Heart left ventricle (tissue), 16 donors: ENCODE measurements around the gene SUSD5. TPM values are rescaled to one million over a fixed set of nuclear protein-coding genes. Genes with fewer than 3 reads are reported as not detected.

Experiments
- ATAC-seq, 4 donors: fragments of 200-7000 bp; cut with Tn5 transposase; one replicate each; pipeline ENCODE4 v1.9.1; 2020 to 2022; ENCODE audit warnings: moderate library complexity in 4 of 4, mild to moderate bottlenecking in 3 of 4, moderate number of reproducible peaks in 1 of 4
- DNase-seq, 5 donors: peaks; one replicate each; pipeline ENCODE4 v3.0.0-alpha.2; 2020
- H3K27ac ChIP-seq, 12 donors: fragments of 200-600 bp; sonication (generic) in 4 of 12; one replicate each; pipeline versions ENCODE4 v1.5.0 to v1.8.0; 2016 to 2022; ENCODE audit warnings: mild to moderate bottlenecking in 2 of 12
- H3K27me3 ChIP-seq, 9 donors: fragments of 200-600 bp; sonication (generic) in 2 of 9; one replicate each; pipeline versions ENCODE4 v1.5.1 to v1.8.0; 2016 to 2022; ENCODE audit warnings: mild to moderate bottlenecking in 3 of 9
- H3K36me3 ChIP-seq, 9 donors: fragments of 200-600 bp; sonication (generic) in 2 of 9; one replicate each; pipeline versions ENCODE4 v1.5.0 to v1.8.0; 2018 to 2022; ENCODE audit warnings: mild to moderate bottlenecking in 2 of 9
- H3K4me1 ChIP-seq, 12 donors: fragments of 200-600 bp; sonication (generic) in 4 of 12; one replicate each; pipeline versions ENCODE4 v1.5.0 to v1.8.0; 2016 to 2022; ENCODE audit warnings: mild to moderate bottlenecking in 3 of 12
- H3K4me3 ChIP-seq, 12 donors: fragments of 200-600 bp; sonication (generic) in 4 of 12; one replicate each; pipeline versions ENCODE4 v1.5.0 to v1.8.0; 2017 to 2022; ENCODE audit warnings: mild to moderate bottlenecking in 9 of 12, moderate library complexity in 4 of 12
- H3K9me3 ChIP-seq, 12 donors: fragments of 200-600 bp; sonication (generic) in 4 of 12; one replicate each; pipeline versions ENCODE4 v1.5.0 to v1.8.0; 2016 to 2022; ENCODE audit warnings: mild to moderate bottlenecking in 1 of 12
- CTCF ChIP-seq, 12 donors: fragments of 200-600 bp; sonication (generic) in 4 of 12; IDR thresholded peaks; one replicate each; pipeline versions ENCODE4 v1.5.0 to v1.8.0; 2018 to 2022; ENCODE audit warnings: antibody characterized with exemption in 12 of 12, mild to moderate bottlenecking in 5 of 12
- POLR2A ChIP-seq, 2 donors: fragments of 450-650 bp; IDR thresholded peaks; one replicate each; pipeline ENCODE4 v1.6.1; 2017; ENCODE audit warnings: antibody characterized with exemption in 2 of 2, mild to moderate bottlenecking in 2 of 2, moderate library complexity in 2 of 2
- WGBS, 4 donors: extraction: QIAGEN DNeasy Blood & Tissue Kit in 2 of 4; methylation state at CpG; one replicate each; pipeline versions ENCODE4 v1.1.5 to v1.1.7; 2013 to 2018; 5-methylcytosine and 5-hydroxymethylcytosine counted together
- intact Hi-C, 10 donors: fragments of 100-400 bp; cut with DNase I; formaldehyde crosslinking; loops; one replicate each; pipeline versions ENCODE4 v1.11.1 to v1.14.2; 2022
- polyA plus RNA-seq, 2 donors: library from polyadenylated mRNA; stranded (reverse); fragments of 200-250 nt; gene quantifications; one replicate each; pipeline ENCODE4 v1.2.3, GENCODE V29; 2013
- total RNA-seq, 9 donors: library from RNA; depleted of rRNA in 2 of 9; stranded (reverse); fragments of >200 nt in 2 of 9; fragmentation: NEBNext Ultra II Directional in 3 of 9; extraction: Animal tissue kit (Norgen Biotek cat#: 25700) in 3 of 9; gene quantifications; one replicate each; pipeline versions ENCODE4 v1.1.0 to v1.2.4, GENCODE V29; 2016 to 2023
- donor health status: ischemic (EF 13 %, LVEDD 7.1; RV severe dilation, severe dysfunction).
- donor health status: healthy with polysubstance abuse.
- donor health status: DM: no; HTN: yes; CAD: no.
- donor health status: DM: no; HTN: no; CAD: no.
- donor health status: ischemic (EF 25% LVEDD 6.9; RV normal size, moderate dysfunction).
- donor health status: ischemic (EF 25% LVEDD 5.7; RV mildly dilated, moderate dysfunction).
- donor health status: healthy.
- donor health status: DM: yes; HTN: yes; CAD: no.
- donor health status: ischemic (EF 35%, LVEDD 5.7; RV mildly dilated, moderate dysfunction).
- donor health status: nonischemic (EF 11% LVEDD 7.7; RV severe dilation, severe dysfunction).
- donor health status: DM: yes; HTN: yes; CAD: no.
- donor health status: PGD.
- donor health status: ischemic (EF 29% LVEDD 5.4; RV normal size, mild dysfunction).
- donor health status: nonischemic (EF 23%, LVEDD 6.1; RV moderate dilation, normal function).

The SUSD5 gene
- total and polyA plus RNA-seq, 11 donors, result 0.49 to 20.3 (median 1.1) TPM

- H3K9me3 ChIP-seq, result peaks cover 0 to 7% (median 0%) of the 10 kb centered on the region in 12 donors
- no peaks in the 10 kb centered on the region for H3K36me3 ChIP-seq
- intact Hi-C loops, result no loop called here
- H3K4me1 ChIP-seq, result no peaks in the 10 kb centered on the region
- H3K27me3 ChIP-seq, result no peaks in the 10 kb centered on the region
- H3K4me3 ChIP-seq, result no peak overlapping the region
- DNase-seq (no peak), ATAC-seq (no peak)
- TF ChIP-seq CTCF (IDR thresholded peaks at IDR 0.05), result no peak
- no peak for TF ChIP-seq POLR2A (IDR thresholded peaks at IDR 0.05)
- no peak overlapping the region for H3K27ac ChIP-seq
These were observed 28.2 kb upstream of the SUSD5 start for GRCh38 chr3:33246786-33247185.

GRCh38 chr3:33240261-33240660, 21.7 kb upstream of the SUSD5 start:
- ATAC-seq (no peak), DNase-seq (no peak)
- TF ChIP-seq POLR2A (IDR thresholded peaks at IDR 0.05), result no peak
- no peak for TF ChIP-seq CTCF (IDR thresholded peaks at IDR 0.05)
- WGBS, 4 donors, result 66 to 74% (median 71%) methylated on average over 1 of the region's 1 CpG
- Histone ChIP-seq H3K4me1 (no peaks in the 10 kb centered on the region), H3K36me3 (no peaks in the 10 kb centered on the region), H3K27ac (no peak overlapping the region), H3K27me3 (no peaks in the 10 kb centered on the region), H3K9me3 (peaks cover 0 to 16% (median 0%) of the 10 kb centered on the region in 12 donors), H3K4me3 (no peak overlapping the region)
- intact Hi-C loops, result no loop called here

- TF ChIP-seq POLR2A (IDR thresholded peaks at IDR 0.05) (no peak), CTCF (IDR thresholded peaks at IDR 0.05) (no peak)
- Histone ChIP-seq H3K36me3 (no peaks in the 10 kb centered on the region), H3K27ac (no peak overlapping the region), H3K27me3 (no peaks in the 10 kb centered on the region), H3K4me1 (no peaks in the 10 kb centered on the region), H3K9me3 (peaks cover 0 to 16% (median 0%) of the 10 kb centered on the region in 12 donors), H3K4me3 (no peak overlapping the region)
- DNase-seq, result no peak
- intact Hi-C loops, result no loop called here
- no peak for ATAC-seq
- 90 to 97% (median 95%) methylated on average over 1 of the region's 1 CpG for WGBS, 4 donors
These were observed 20.3 kb upstream of the SUSD5 start for GRCh38 chr3:33238923-33239322.

- TF ChIP-seq POLR2A (IDR thresholded peaks at IDR 0.05) (no peak), CTCF (IDR thresholded peaks at IDR 0.05) (no peak)
These were observed 18.8 kb upstream of the SUSD5 start for GRCh38 chr3:33237439-33237838.

More at GRCh38 chr3:33237439-33237838, 18.8 kb upstream of the SUSD5 start:
- Histone ChIP-seq H3K4me3 (no peak overlapping the region), H3K9me3 (peaks cover 0 to 16% (median 0%) of the 10 kb centered on the region in 12 donors), H3K27ac (no peak overlapping the region), H3K36me3 (no peaks in the 10 kb centered on the region), H3K27me3 (no peaks in the 10 kb centered on the region), H3K4me1 (no peaks in the 10 kb centered on the region)
- no peak for ATAC-seq
- WGBS, 4 donors, result 87 to 92% (median 90%) methylated on average over 4 of the region's 4 CpGs
- no peak for DNase-seq
- intact Hi-C loops, result no loop called here
